ENCODE results near the gene ALPP.
A peak's percentile ranks its signal among the peaks of the same experiment; 100 is the strongest.
"Not testable (repeated sequence)": the region's sequence is repeated elsewhere in the genome, so short reads cannot be mapped to it uniquely, and the experiment has no call there.

Gene ALPP

GRCh38 chr2:232378735-232379151 lies at the start of gene ALPP:
Gene ALPP (plus strand): TSS chr2:232378751. CDS start chr2:232378803, 52 bp downstream.
- DNase-seq (ENCODE audit: low spot score): peak; percentile 41
- FAIRE-seq: not testable (repeated sequence)

GRCh38 chr2:232329716-232330067 lies 48.9 kb upstream of the ALPP start:
- no peak for FAIRE-seq
- no peak for DNase-seq (ENCODE audit: low spot score)

GRCh38 chr2:232330068-232330999 lies 48.2 kb upstream of the ALPP start:
- no peak for FAIRE-seq

GRCh38 chr2:232331061-232331460 lies 47.5 kb upstream of the ALPP start:
- not testable (repeated sequence) for FAIRE-seq; DNase-seq (ENCODE audit: low spot score)

More at GRCh38 chr2:232330068-232330999, 48.2 kb upstream of the ALPP start:
- DNase-seq (ENCODE audit: low spot score): no peak

- FAIRE-seq: not testable (repeated sequence)
These were observed 46.9 kb upstream of the ALPP start for GRCh38 chr2:232331641-232332040.

GRCh38 chr2:232332244-232332939 lies 46.2 kb upstream of the ALPP start:
- DNase-seq (ENCODE audit: low spot score): not testable (repeated sequence)
- peak; percentile 80 for FAIRE-seq

More at GRCh38 chr2:232331641-232332040, 46.9 kb upstream of the ALPP start:
- not testable (repeated sequence) for DNase-seq (ENCODE audit: low spot score)

GRCh38 chr2:232332940-232333259 lies 45.7 kb upstream of the ALPP start:
- no peak for DNase-seq (ENCODE audit: low spot score)
- no peak for FAIRE-seq

- FAIRE-seq: no peak
- DNase-seq (ENCODE audit: low spot score): no peak
These were observed 45.0 kb upstream of the ALPP start for GRCh38 chr2:232333361-232334135.

- not testable (repeated sequence) for DNase-seq (ENCODE audit: low spot score)
- peak; percentile 9 for FAIRE-seq
These were observed 44.2 kb upstream of the ALPP start for GRCh38 chr2:232334136-232334884.

GRCh38 chr2:232334885-232335205 lies 43.7 kb upstream of the ALPP start:
- DNase-seq (ENCODE audit: low spot score); FAIRE-seq: not testable (repeated sequence)

GRCh38 chr2:232335206-232335858 lies 43.2 kb upstream of the ALPP start:
- not testable (repeated sequence) for FAIRE-seq; DNase-seq (ENCODE audit: low spot score)

- no peak for DNase-seq (ENCODE audit: low spot score)
- FAIRE-seq: no peak
These were observed 42.7 kb upstream of the ALPP start for GRCh38 chr2:232335859-232336215.

- DNase-seq (ENCODE audit: low spot score): no peak
- FAIRE-seq: no peak
These were observed 42.3 kb upstream of the ALPP start for GRCh38 chr2:232336241-232336736.

- FAIRE-seq: no peak
- DNase-seq (ENCODE audit: low spot score): no peak
These were observed 41.4 kb upstream of the ALPP start for GRCh38 chr2:232336981-232337720.

- not testable (repeated sequence) for DNase-seq (ENCODE audit: low spot score); FAIRE-seq
These were observed 40.3 kb upstream of the ALPP start for GRCh38 chr2:232338094-232338758.

GRCh38 chr2:232338759-232339106 lies 39.8 kb upstream of the ALPP start:
- no peak for DNase-seq (ENCODE audit: low spot score)
- peak; percentile 23 for FAIRE-seq

GRCh38 chr2:232339121-232340081 lies 39.1 kb upstream of the ALPP start:
- FAIRE-seq: no peak
- no peak for DNase-seq (ENCODE audit: low spot score)
